Measurements from ENCODE around the gene ATR. TPM values are rescaled to one million over a fixed set of nuclear protein-coding genes. Genes with fewer than 3 reads are reported as not detected.
"Not testable (repeated sequence)": the region's sequence is repeated elsewhere in the genome, so short reads cannot be mapped to it uniquely, and the experiment has no call there.

The ATR gene
- total RNA-seq, 1 experiment from 2014 or later, result 17.5 TPM

DNA sequence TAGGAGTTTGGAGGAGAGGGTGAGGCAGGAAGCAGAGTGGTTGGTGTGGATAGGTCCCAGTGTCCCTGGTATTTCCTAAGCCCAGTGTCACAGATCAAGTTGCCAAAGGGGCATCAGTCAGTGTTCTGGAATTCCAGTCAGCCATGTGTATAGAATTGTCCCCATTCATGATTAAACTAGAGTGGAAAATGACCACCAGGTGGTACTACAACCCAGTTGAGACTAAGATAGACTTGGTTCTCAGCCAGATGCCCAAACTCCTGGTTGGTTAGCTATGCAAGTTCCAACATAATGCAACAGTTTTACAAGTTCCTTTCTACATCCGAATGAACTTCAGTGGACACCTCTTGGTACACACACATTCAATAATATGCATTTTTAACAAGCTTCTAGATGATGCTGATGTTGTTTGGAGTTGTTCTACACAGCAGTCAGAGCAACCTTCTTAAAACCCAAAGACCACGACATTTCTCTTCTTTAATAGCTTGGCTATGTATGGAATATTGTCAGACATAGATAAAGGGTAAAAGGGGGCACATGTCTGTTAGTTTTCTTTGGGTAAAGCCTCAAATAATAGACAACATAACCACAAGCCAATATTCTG is 8.4 kb upstream of the ATR start:
- Mint-ChIP-seq H3K27ac (ENCODE audit: unreplicated experiment) (no peak overlapping the region), H3K9me3 (ENCODE audit: unreplicated experiment) (no peaks in the 10 kb centered on the region), H3K4me3 (ENCODE audit: unreplicated experiment) (no peak overlapping the region), H3K36me3 (ENCODE audit: insufficient read depth, unreplicated experiment) (no peaks in the 10 kb centered on the region), H3K4me1 (ENCODE audit: low read depth, unreplicated experiment) (no peaks in the 10 kb centered on the region), H3K27me3 (ENCODE audit: insufficient read depth, unreplicated experiment) (peaks cover 11% of the 10 kb centered on the region)
- DNase-seq, result peak; percentile 49 to 74
- CTCF ChIA-PET, result interaction anchor here (0.9 to 1.5 kb wide), 10 partner anchors 9 to 242 kb away, joined by 3 to 30 read pairs (median 4); partner anchors contain the start of genes ATR, PLS1 and TRPC1
- TF ChIP-seq, protein P1, sequence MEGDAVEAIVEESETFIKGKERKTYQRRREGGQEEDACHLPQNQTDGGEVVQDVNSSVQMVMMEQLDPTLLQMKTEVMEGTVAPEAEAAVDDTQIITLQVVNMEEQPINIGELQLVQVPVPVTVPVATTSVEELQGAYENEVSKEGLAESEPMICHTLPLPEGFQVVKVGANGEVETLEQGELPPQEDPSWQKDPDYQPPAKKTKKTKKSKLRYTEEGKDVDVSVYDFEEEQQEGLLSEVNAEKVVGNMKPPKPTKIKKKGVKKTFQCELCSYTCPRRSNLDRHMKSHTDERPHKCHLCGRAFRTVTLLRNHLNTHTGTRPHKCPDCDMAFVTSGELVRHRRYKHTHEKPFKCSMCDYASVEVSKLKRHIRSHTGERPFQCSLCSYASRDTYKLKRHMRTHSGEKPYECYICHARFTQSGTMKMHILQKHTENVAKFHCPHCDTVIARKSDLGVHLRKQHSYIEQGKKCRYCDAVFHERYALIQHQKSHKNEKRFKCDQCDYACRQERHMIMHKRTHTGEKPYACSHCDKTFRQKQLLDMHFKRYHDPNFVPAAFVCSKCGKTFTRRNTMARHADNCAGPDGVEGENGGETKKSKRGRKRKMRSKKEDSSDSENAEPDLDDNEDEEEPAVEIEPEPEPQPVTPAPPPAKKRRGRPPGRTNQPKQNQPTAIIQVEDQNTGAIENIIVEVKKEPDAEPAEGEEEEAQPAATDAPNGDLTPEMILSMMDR (IDR thresholded peaks at IDR 0.05; ENCODE audit: insufficient read depth in 1 of 2, low read depth in 1 of 2, low read length in 1 of 2, severe bottlenecking in 1 of 2, unreplicated experiment in 1 of 2), result peak; percentile 59 to 65
- Histone ChIP-seq H3K36me3 (ENCODE audit: control insufficient read depth, insufficient read depth, low read length) (no peaks in the 10 kb centered on the region), H3K4me1 (no peaks in the 10 kb centered on the region), H3K9me3 (no peaks in the 10 kb centered on the region), H3K4me3 (ENCODE audit: low read depth, low read length) (no peak overlapping the region), H3K27me3 (replicated peaks; ENCODE audit: control insufficient read depth, insufficient read depth, low read length) (no peaks in the 10 kb centered on the region; the same call in none of the 2 replicates)
- intact Hi-C loops (cut with micrococcal nuclease; ENCODE audit: unreplicated experiment), result loop anchor here (1.0 to 5.0 kb wide), 6 partner anchors 93 to 407 kb away; partner anchors contain the start of genes PCOLCE2 and TRPC1
- no TSS peak for BruUV-seq (replicated peaks)
- POLR2A ChIA-PET, result interaction anchor here (1.0 kb wide), 1 partner anchor 94 kb away, joined by 3 read pairs; no protein-coding TSS in a partner anchor

DNA sequence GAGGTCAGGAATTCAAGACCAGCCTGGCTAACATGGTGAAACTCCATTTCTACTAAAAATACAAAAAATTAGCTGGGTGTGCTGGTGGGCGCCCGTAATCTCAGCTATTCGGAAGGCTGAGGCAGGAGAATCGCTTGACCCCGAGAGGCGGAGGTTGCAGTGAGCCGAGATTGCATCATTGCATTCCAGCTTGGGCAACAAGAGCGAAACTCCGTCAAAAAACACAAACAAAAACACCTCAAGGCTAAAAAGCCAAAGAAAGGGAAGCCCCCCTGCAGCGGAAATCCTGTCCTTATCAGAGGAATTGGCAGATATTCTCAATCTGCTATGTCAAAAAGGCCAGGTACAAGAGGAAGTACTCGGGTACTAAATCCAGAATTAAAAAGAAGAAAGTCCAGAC is 2.5 kb upstream of the ATR start:
- intact Hi-C loops (cut with micrococcal nuclease; ENCODE audit: unreplicated experiment); H3K27ac Mint-ChIP-seq (ENCODE audit: unreplicated experiment); H3K36me3 ChIP-seq (ENCODE audit: control insufficient read depth, insufficient read depth, low read length); H3K9me3 ChIP-seq; H3K4me1 ChIP-seq; POLR2A ChIA-PET; DNase-seq; H3K9me3 Mint-ChIP-seq (ENCODE audit: unreplicated experiment); H3K4me3 ChIP-seq (ENCODE audit: low read depth, low read length); H3K36me3 Mint-ChIP-seq (ENCODE audit: insufficient read depth, unreplicated experiment); H3K4me3 Mint-ChIP-seq (ENCODE audit: unreplicated experiment); BruUV-seq (replicated peaks); CTCF ChIA-PET; H3K27me3 ChIP-seq (replicated peaks; ENCODE audit: control insufficient read depth, insufficient read depth, low read length): not testable (repeated sequence)
- H3K4me1 Mint-ChIP-seq (ENCODE audit: low read depth, unreplicated experiment), result peaks cover 15% of the 10 kb centered on the region
- H3K27me3 Mint-ChIP-seq (ENCODE audit: insufficient read depth, unreplicated experiment), result peaks cover 11% of the 10 kb centered on the region

DNA sequence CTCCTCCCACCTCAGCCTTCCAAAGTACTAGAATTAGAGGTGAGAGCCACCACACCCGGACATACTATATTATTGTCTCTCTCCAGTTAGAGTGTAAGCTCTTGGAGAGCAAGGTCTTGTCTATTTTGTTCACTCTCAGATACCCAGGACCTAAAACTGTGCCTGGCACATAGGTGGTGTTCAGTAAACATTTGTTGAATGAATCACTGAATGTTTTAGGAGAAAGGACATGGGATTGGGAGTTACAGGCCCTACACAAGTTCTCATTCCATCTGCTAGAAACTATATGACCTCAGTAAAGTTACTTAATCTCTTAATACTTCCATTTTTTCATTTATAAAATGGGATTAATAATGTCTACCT is 1.5 kb upstream of the ATR start:
- TF ChIP-seq, protein P1 (IDR thresholded peaks at IDR 0.05; ENCODE audit: insufficient read depth in 1 of 2, low read depth in 1 of 2, low read length in 1 of 2, severe bottlenecking in 1 of 2, unreplicated experiment in 1 of 2), result no peak
- ChIA-PET POLR2A (no interaction called here), CTCF (no interaction called here)
- H3K27ac Mint-ChIP-seq (ENCODE audit: unreplicated experiment), result peak overlapping the region; percentile 96
- Histone ChIP-seq H3K36me3 (ENCODE audit: control insufficient read depth, insufficient read depth, low read length) (no peaks in the 10 kb centered on the region), H3K27me3 (replicated peaks; ENCODE audit: control insufficient read depth, insufficient read depth, low read length) (no peaks in the 10 kb centered on the region; the same call in none of the 2 replicates), H3K9me3 (no peaks in the 10 kb centered on the region), H3K4me3 (ENCODE audit: low read depth, low read length) (no peak overlapping the region), H3K4me1 (peaks cover 7% of the 10 kb centered on the region; the same call in 1 of the 2 replicates)
- DNase-seq, result no peak
- H3K27me3 Mint-ChIP-seq (ENCODE audit: insufficient read depth, unreplicated experiment), result peaks cover 11% of the 10 kb centered on the region
- peaks cover 15% of the 10 kb centered on the region for H3K4me1 Mint-ChIP-seq (ENCODE audit: low read depth, unreplicated experiment)
- no peaks in the 10 kb centered on the region for H3K9me3 Mint-ChIP-seq (ENCODE audit: unreplicated experiment)
- no TSS peak for BruUV-seq (replicated peaks)
- H3K4me3 Mint-ChIP-seq (ENCODE audit: unreplicated experiment), result peak overlapping the region; percentile 97
- intact Hi-C loops (cut with micrococcal nuclease; ENCODE audit: unreplicated experiment), result no loop called here
- no peaks in the 10 kb centered on the region for H3K36me3 Mint-ChIP-seq (ENCODE audit: insufficient read depth, unreplicated experiment)

Measured in Caco-2 (cell line).